ENCODE results near the gene SLC45A1.

The SLC45A1 gene

GRCh38 chr1:8317647-8318381 lies at the start of gene SLC45A1:
SLC45A1 (plus strand) TSS chr1:8318114; CDS start chr1:8324330, 6,216 bp downstream.
- Histone ChIP-seq H3K9ac (ENCODE audit: low read depth, low read length, poor library complexity, severe bottlenecking) (no peak within 1 kb of the TSS), H3K36me3 (ENCODE audit: insufficient read depth, low read length) (no peaks in the 10 kb centered on the region), H3K4me2 (ENCODE audit: low read depth, low read length, poor library complexity, severe bottlenecking) (no peak within 1 kb of the TSS), H3K4me1 (ENCODE audit: insufficient read depth, low read length, poor library complexity, severe bottlenecking) (peaks cover 4% of the 10 kb centered on the region), H3K9me2 (replicated peaks; ENCODE audit: low read depth, low read length) (no peaks in the 10 kb centered on the region), H4K20me1 (ENCODE audit: insufficient read depth, low read length, poor library complexity, severe bottlenecking) (no peaks in the 10 kb centered on the region), H3K79me2 (ENCODE audit: insufficient read depth, low read length) (no peaks in the 10 kb centered on the region), H2AFZ (ENCODE audit: low read length) (no peak within 1 kb of the TSS), H3K9me3 (ENCODE audit: insufficient read depth, low read depth, low read length) (no peaks in the 10 kb centered on the region), H3K4me3 (ENCODE audit: low read length, poor library complexity, severe bottlenecking) (no peak within 1 kb of the TSS), H3F3A (ENCODE audit: low read depth) (no peaks in the 10 kb centered on the region), H3K27me3 (ENCODE audit: insufficient read depth, low read length, poor library complexity, severe bottlenecking) (no peaks in the 10 kb centered on the region)
- TF ChIP-seq EZH2phosphoT487 (IDR thresholded peaks at IDR 0.05; ENCODE audit: borderline replicate concordance) (no peak), CTCF (conservative IDR thresholded peaks at IDR 0.05; ENCODE audit: low read length) (no peak)

GRCh38 chr1:8273036-8273435 lies 44.9 kb upstream of the SLC45A1 start:
- TF ChIP-seq CTCF (conservative IDR thresholded peaks at IDR 0.05; ENCODE audit: low read length) (no peak), EZH2phosphoT487 (IDR thresholded peaks at IDR 0.05; ENCODE audit: borderline replicate concordance) (no peak)

GRCh38 chr1:8274352-8274751 lies 43.6 kb upstream of the SLC45A1 start:
- TF ChIP-seq CTCF (conservative IDR thresholded peaks at IDR 0.05; ENCODE audit: low read length), result no peak
- no peak for TF ChIP-seq EZH2phosphoT487 (IDR thresholded peaks at IDR 0.05; ENCODE audit: borderline replicate concordance)

More at GRCh38 chr1:8273036-8273435, 44.9 kb upstream of the SLC45A1 start:
- Histone ChIP-seq H3K4me1 (ENCODE audit: insufficient read depth, low read length, poor library complexity, severe bottlenecking) (no peaks in the 10 kb centered on the region), H3K4me3 (ENCODE audit: low read length, poor library complexity, severe bottlenecking) (no peak overlapping the region), H3K4me2 (ENCODE audit: low read depth, low read length, poor library complexity, severe bottlenecking) (no peak overlapping the region), H3K79me2 (ENCODE audit: insufficient read depth, low read length) (no peaks in the 10 kb centered on the region), H3K27me3 (ENCODE audit: insufficient read depth, low read length, poor library complexity, severe bottlenecking) (no peaks in the 10 kb centered on the region), H4K20me1 (ENCODE audit: insufficient read depth, low read length, poor library complexity, severe bottlenecking) (no peaks in the 10 kb centered on the region), H3K36me3 (ENCODE audit: insufficient read depth, low read length) (no peaks in the 10 kb centered on the region), H3K9ac (ENCODE audit: low read depth, low read length, poor library complexity, severe bottlenecking) (no peak overlapping the region), H3F3A (ENCODE audit: low read depth) (no peaks in the 10 kb centered on the region), H3K9me3 (ENCODE audit: insufficient read depth, low read depth, low read length) (no peaks in the 10 kb centered on the region), H2AFZ (ENCODE audit: low read length) (no peak overlapping the region), H3K9me2 (replicated peaks; ENCODE audit: low read depth, low read length) (no peaks in the 10 kb centered on the region)

More at GRCh38 chr1:8274352-8274751, 43.6 kb upstream of the SLC45A1 start:
- no peaks in the 10 kb centered on the region for H3K9me3 ChIP-seq (ENCODE audit: insufficient read depth, low read depth, low read length)
- no peaks in the 10 kb centered on the region for H3K36me3 ChIP-seq (ENCODE audit: insufficient read depth, low read length)
- no peaks in the 10 kb centered on the region for H3K27me3 ChIP-seq (ENCODE audit: insufficient read depth, low read length, poor library complexity, severe bottlenecking)
- no peaks in the 10 kb centered on the region for H3K4me1 ChIP-seq (ENCODE audit: insufficient read depth, low read length, poor library complexity, severe bottlenecking)
- H3K9ac ChIP-seq (ENCODE audit: low read depth, low read length, poor library complexity, severe bottlenecking), result no peak overlapping the region
- H3K9me2 ChIP-seq (replicated peaks; ENCODE audit: low read depth, low read length), result no peaks in the 10 kb centered on the region
- H2AFZ ChIP-seq (ENCODE audit: low read length), result no peak overlapping the region
- H3F3A ChIP-seq (ENCODE audit: low read depth), result no peaks in the 10 kb centered on the region
- H3K4me3 ChIP-seq (ENCODE audit: low read length, poor library complexity, severe bottlenecking), result no peak overlapping the region
- no peaks in the 10 kb centered on the region for H4K20me1 ChIP-seq (ENCODE audit: insufficient read depth, low read length, poor library complexity, severe bottlenecking)
- no peaks in the 10 kb centered on the region for H3K79me2 ChIP-seq (ENCODE audit: insufficient read depth, low read length)
- no peak overlapping the region for H3K4me2 ChIP-seq (ENCODE audit: low read depth, low read length, poor library complexity, severe bottlenecking)

Measured in Loucy (cell line).